Measurements from ENCODE around the gene SOX3.

The SOX3 gene

DNA sequence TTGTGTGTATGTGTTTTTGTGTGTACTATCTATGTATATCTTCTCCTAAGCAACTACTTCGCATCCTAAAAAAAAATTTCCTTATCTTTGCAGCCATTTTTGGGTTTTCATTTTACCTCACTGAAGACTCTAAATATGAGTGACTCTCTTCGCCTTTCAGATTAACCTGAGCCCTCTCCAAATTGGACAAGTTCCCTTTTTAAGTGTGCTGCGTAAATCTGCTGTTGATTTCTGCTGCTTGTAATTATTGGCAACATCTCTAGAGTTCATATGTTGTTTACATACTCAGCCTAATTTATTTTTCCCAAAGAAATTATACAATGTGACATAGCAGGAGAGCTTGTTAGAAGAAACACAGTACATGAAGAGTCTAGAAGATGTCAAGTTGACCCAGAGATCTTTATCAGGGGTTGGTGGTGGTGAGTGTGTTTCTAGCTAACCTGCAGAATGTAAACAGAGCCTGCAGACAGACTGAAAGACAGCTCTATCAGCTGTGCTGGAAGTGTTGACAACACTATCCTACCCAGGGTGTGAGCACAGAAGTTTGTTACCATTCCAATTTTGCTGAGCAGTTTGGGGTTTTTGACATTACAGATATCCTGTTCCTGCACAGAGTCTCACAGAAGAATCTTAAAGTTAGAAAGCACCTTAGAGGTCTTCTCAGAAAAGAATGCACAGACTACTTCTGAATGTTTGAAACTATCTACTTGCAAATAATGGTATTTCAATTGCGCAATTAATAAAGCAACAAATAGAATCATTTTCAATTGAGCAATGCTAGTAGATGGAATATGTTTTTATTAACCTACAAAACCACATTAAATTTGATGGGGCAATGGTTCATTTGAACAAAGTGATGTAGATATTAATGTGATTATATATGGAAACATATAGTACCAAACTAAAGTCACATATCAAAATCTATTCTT lies 12.5 kb downstream of the SOX3 start:
- no peak for DNase-seq

GRCh38 chrX:140480765-140481164 lies 24.1 kb downstream of the SOX3 start:
- DNase-seq: no peak

DNA sequence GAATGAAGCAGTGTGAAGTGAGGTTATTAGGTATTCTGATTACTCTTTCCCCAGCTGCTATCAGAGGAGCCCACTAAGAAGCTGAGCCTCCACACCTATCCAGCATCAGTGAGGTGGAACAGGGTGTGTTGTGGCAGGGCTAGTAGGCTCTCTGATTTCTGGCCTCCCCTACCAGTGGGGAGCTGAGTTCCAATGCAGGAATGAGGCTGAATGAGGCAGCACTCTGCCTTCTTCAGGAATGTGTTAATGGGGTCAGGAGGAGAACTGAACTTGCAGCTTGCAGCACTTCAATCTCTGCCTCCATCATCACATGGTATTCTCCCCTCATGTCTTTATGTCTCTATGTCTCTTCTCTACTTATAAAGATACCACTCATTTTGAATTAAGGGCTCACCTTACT lies 26.9 kb downstream of the SOX3 start:
- DNase-seq: no peak

GRCh38 chrX:140475025-140475424 lies 29.8 kb downstream of the SOX3 start:
- no peak for DNase-seq

- DNase-seq: no peak
Measured at GRCh38 chrX:140467211-140467610, 37.7 kb downstream of the SOX3 start.

Measured in stimulated activated CD4-positive, alpha-beta T cell treated with anti-CD3 and anti-CD28 coated beads, Interleukin-4, amount 100 ng/mL, for 4 hours (primary cell).